ENCODE results near the gene RAB30.

GRCh38 chr11:82936261-82936660, 135.4 kb downstream of the RAB30 start:
- TF ChIP-seq EP300 (IDR thresholded peaks at IDR 0.05) (no peak), CTCF (IDR thresholded peaks at IDR 0.05) (no peak), POLR2A (IDR thresholded peaks at IDR 0.05) (no peak)

All from suprapubic skin (tissue), 3 donors.